CD4-positive, alpha-beta T cell (primary cell): ENCODE data around the gene PLCL1. TPM values are rescaled to one million over a fixed set of nuclear protein-coding genes. Genes with fewer than 3 reads are reported as not detected.

Experiments
- ATAC-seq: fragments of 200-7000 bp; cut with Tn5 transposase; one replicate; pipeline ENCODE4 v1.10.0; 2022; ENCODE audit warnings: mild to moderate bottlenecking; ENCODE audit not compliant: poor library complexity
- CTCF ChIA-PET: fragments of 350-600 bp; sonication (Branson Sonifier 250); formaldehyde crosslinking; loops from one replicate; lab custom pipeline; 2021; ENCODE audit warnings: antibody characterized with exemption, inconsistent platforms; lab: Charles Lee
- POLR2A ChIA-PET: fragments of 350-600 bp; sonication (Branson Sonifier 250); formaldehyde crosslinking; loops from one replicate; lab custom pipeline; 2021; ENCODE audit warnings: antibody characterized with exemption, inconsistent platforms; lab: Charles Lee
- DNase-seq, 14 experiments: peaks; one replicate each; pipeline ENCODE4 v3.0.0-alpha.2; 2013 to 2020; ENCODE audit warnings: mixed read lengths in 2 of 14
- H3K27ac ChIP-seq, 2 donors: one replicate each; pipeline versions ENCODE4 v1.5.1 to v1.7.0; 2013; ENCODE audit warnings: low read length in 2 of 2, low read depth in 1 of 2, mild to moderate bottlenecking in 1 of 2
- H3K27me3 ChIP-seq, 2 experiments: 1 replicate in 1 of 2; 2 replicates in 1 of 2; pipeline versions ENCODE4 v1.6.1 to v1.7.0; 2013; ENCODE audit warnings: low read length in 2 of 2, control low read depth in 1 of 2, mild to moderate bottlenecking in 1 of 2, moderate library complexity in 1 of 2; ENCODE audit not compliant: insufficient read depth in 2 of 2, control insufficient read depth in 1 of 2
- H3K36me3 ChIP-seq: one replicate; pipeline ENCODE4 v1.6.1; 2013; ENCODE audit warnings: low read length, control low read depth; ENCODE audit not compliant: insufficient read depth
- H3K4me1 ChIP-seq: one replicate; pipeline ENCODE4 v1.6.1; 2013; ENCODE audit warnings: low read length, control low read depth; ENCODE audit not compliant: insufficient read depth
- H3K4me3 ChIP-seq: one replicate; pipeline ENCODE4 v1.5.1; 2013; ENCODE audit warnings: mild to moderate bottlenecking, low read length, moderate library complexity
- H3K9me3 ChIP-seq, 2 experiments: 1 replicate in 1 of 2; 2 replicates in 1 of 2; pipeline versions ENCODE4 v1.6.1 to v1.7.0; 2013; ENCODE audit warnings: low read length in 2 of 2, mild to moderate bottlenecking in 2 of 2, control low read depth in 1 of 2, moderate library complexity in 1 of 2; ENCODE audit not compliant: control insufficient read depth in 1 of 2, insufficient read depth in 1 of 2
- H3K27ac Mint-ChIP-seq: one replicate; pipeline ENCODE4 v1.8.0; 2020; ENCODE audit warnings: mixed read lengths
- H3K27me3 Mint-ChIP-seq: one replicate; pipeline ENCODE4 v1.8.0; 2021; ENCODE audit warnings: mixed read lengths
- H3K36me3 Mint-ChIP-seq: one replicate; pipeline ENCODE4 v1.8.0; 2021; ENCODE audit warnings: low read depth, mixed read lengths
- H3K4me1 Mint-ChIP-seq: one replicate; pipeline ENCODE4 v1.8.0; 2021; ENCODE audit warnings: low read depth, mixed read lengths
- H3K4me3 Mint-ChIP-seq: one replicate; pipeline ENCODE4 v1.8.0; 2020; ENCODE audit warnings: mild to moderate bottlenecking, mixed read lengths
- H3K9me3 Mint-ChIP-seq: one replicate; pipeline ENCODE4 v1.8.0; 2020; ENCODE audit warnings: mixed read lengths
- CTCF ChIP-seq: fragments of 200-600 bp; IDR thresholded peaks from one replicate; pipeline ENCODE4 v1.8.0; 2022; ENCODE audit warnings: antibody characterized with exemption, mild to moderate bottlenecking
- intact Hi-C, 2 experiments: fragments of 100-400 bp; cut with DNase I in 1 of 2; cut with micrococcal nuclease in 1 of 2; formaldehyde crosslinking; loops; one replicate each; pipeline versions ENCODE4 v1.15.1 to v1.9.0; 2023 to 2025; cut with DNase I, micrococcal nuclease
- total RNA-seq, 174 experiments: library from RNA in 2 of 174; stranded (reverse) in 2 of 174; gene quantifications; one replicate each; pipeline ENCODE4 v1.2.3 and lab custom pipeline; 2021 to 2026

Gene PLCL1
- total RNA-seq, 2 experiments from 2014 or later = 27.0 to 28.3 TPM

- ChIA-PET CTCF (no interaction called here), POLR2A (no interaction called here)
- no peak for TF ChIP-seq CTCF
- Histone ChIP-seq H3K36me3 (no peaks in the 10 kb centered on the region), H3K9me3 (peaks cover 14 to 16% of the 10 kb centered on the region in 2 experiments), H3K27ac (no peak overlapping the region), H3K4me1 (no peaks in the 10 kb centered on the region), H3K4me3 (no peak overlapping the region), H3K27me3 (peaks cover 0 to 9% of the 10 kb centered on the region in 2 experiments)
- H3K27ac Mint-ChIP-seq = no peak overlapping the region
- H3K36me3 Mint-ChIP-seq = no peaks in the 10 kb centered on the region
- H3K4me1 Mint-ChIP-seq = no peaks in the 10 kb centered on the region
- intact Hi-C loops = no loop called here
- peaks cover 12% of the 10 kb centered on the region for H3K9me3 Mint-ChIP-seq
- peaks cover 23% of the 10 kb centered on the region for H3K27me3 Mint-ChIP-seq
- no peak overlapping the region for H3K4me3 Mint-ChIP-seq
- DNase-seq = no peak
- ATAC-seq = no peak
Measured at GRCh38 chr2:197760293-197760657, 44.1 kb upstream of the PLCL1 start.

- no peaks in the 10 kb centered on the region for H3K36me3 ChIP-seq
- ATAC-seq (no peak), DNase-seq (peak in 4 of 14 experiments; percentile 46 to 58 (median 50))
- Mint-ChIP-seq H3K4me1 (no peaks in the 10 kb centered on the region), H3K27ac (no peak overlapping the region), H3K36me3 (no peaks in the 10 kb centered on the region), H3K4me3 (no peak overlapping the region), H3K9me3 (no peaks in the 10 kb centered on the region), H3K27me3 (peaks cover 18% of the 10 kb centered on the region)
- no peaks in the 10 kb centered on the region for H3K4me1 ChIP-seq
- ChIA-PET CTCF (interaction anchor here (1.1 kb wide), 1 partner anchor 519 kb away, joined by 4 read pairs; no protein-coding TSS in a partner anchor), POLR2A (no interaction called here)
- no peak overlapping the region for H3K27ac ChIP-seq
- H3K9me3 ChIP-seq = no peaks in the 10 kb centered on the region
- H3K4me3 ChIP-seq = no peak overlapping the region
- peak; percentile 89 for TF ChIP-seq CTCF
- H3K27me3 ChIP-seq = no peaks in the 10 kb centered on the region
- intact Hi-C loops = loop anchor here (2.0 to 10.0 kb wide), 6 partner anchors 71 to 1026 kb away; partner anchors contain the start of genes MARS2 (in 1 of the 2) and SF3B1 (in 1 of the 2)
Measured at GRCh38 chr2:197777823-197778407, 26.5 kb upstream of the PLCL1 start.

GRCh38 chr2:197779261-197779660 lies 25.1 kb upstream of the PLCL1 start:
- Histone ChIP-seq H3K4me1 (no peaks in the 10 kb centered on the region), H3K9me3 (no peaks in the 10 kb centered on the region), H3K36me3 (no peaks in the 10 kb centered on the region), H3K4me3 (no peak overlapping the region), H3K27ac (no peak overlapping the region), H3K27me3 (no peaks in the 10 kb centered on the region)
- no peak for ATAC-seq
- Mint-ChIP-seq H3K27me3 (peaks cover 18% of the 10 kb centered on the region), H3K27ac (no peak overlapping the region), H3K9me3 (no peaks in the 10 kb centered on the region), H3K4me3 (no peak overlapping the region), H3K4me1 (no peaks in the 10 kb centered on the region), H3K36me3 (no peaks in the 10 kb centered on the region)
- POLR2A ChIA-PET = interaction anchor here (2.4 kb wide), 1 partner anchor 74 kb away, joined by 5 read pairs; the partner anchor contains the start of gene MARS2
- no peak for DNase-seq
- intact Hi-C loops = loop anchor here (2.0 to 10.0 kb wide), 6 partner anchors 72 to 1027 kb away; partner anchors contain the start of genes MARS2 (in 1 of the 2) and SF3B1 (in 1 of the 2)
- TF ChIP-seq CTCF = no peak
- CTCF ChIA-PET = no interaction called here
